GM18498 (cell line): ENCODE measurements around the gene GCH1.
"Not testable (repeated sequence)": the region's sequence is repeated elsewhere in the genome, so short reads cannot be mapped to it uniquely, and the experiment has no call there.

ENCODE experiments used
- ATAC-seq: cut with Tn5 transposase; IDR thresholded peaks from one replicate; pipeline ENCODE4 v1.9.1; 2021; ENCODE audit warnings: mild to moderate bottlenecking, moderate library complexity; ENCODE audit not compliant: unreplicated experiment

GCH1 gene

GRCh38 chr14:54902521-54903420 lies at the start of gene GCH1:
TSS of gene GCH1 (minus strand) at chr14:54902826. CDS start at chr14:54902663, 163 bp downstream.
- ATAC-seq: peak; percentile 85

DNA sequence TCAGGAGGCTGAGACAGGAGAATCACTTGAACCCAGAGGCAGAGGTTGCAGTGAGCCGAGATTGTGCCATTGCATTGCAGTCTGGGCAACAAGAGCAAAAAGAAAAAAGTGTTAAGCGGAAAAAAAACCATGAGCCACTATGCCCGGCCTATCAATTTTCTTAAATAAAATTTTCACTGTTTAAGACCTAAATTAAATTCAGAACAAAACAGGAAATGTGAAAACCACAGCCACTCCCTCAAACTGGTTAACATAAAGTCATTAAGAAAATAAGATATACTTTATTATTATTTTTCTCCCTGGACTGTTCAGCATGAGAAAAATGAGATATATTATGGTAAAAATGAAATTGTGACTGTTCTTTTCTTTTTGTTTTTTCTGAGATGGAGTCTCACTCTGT lies 44.6 kb upstream of the GCH1 start:
- ATAC-seq: no peak

GRCh38 chr14:54946500-54946899 lies 43.9 kb upstream of the GCH1 start:
- no peak for ATAC-seq

- ATAC-seq: no peak
Measured at GRCh38 chr14:54944737-54945391, 42.2 kb upstream of the GCH1 start.

- no peak for ATAC-seq
Measured at GRCh38 chr14:54942913-54943312, 40.3 kb upstream of the GCH1 start.

DNA sequence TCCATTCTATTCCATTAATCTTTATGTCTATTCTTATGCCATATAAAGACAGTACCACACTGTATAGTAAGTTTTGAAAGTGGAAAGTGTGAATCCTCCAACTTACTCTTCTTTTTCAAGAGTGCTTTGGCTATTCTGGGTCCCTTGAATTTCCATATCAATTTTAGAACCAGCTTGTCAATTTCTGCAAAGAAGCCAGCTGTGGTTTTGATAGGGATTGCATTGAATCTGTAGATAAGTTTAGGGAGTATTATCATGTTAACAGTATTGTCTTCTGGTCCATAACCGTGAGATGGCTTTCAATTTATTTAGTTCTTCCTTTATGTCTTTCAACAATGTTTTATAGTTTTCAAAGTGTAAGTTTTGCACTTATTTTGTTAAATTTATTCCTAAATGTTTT lies 34.2 kb upstream of the GCH1 start:
- no peak for ATAC-seq

DNA sequence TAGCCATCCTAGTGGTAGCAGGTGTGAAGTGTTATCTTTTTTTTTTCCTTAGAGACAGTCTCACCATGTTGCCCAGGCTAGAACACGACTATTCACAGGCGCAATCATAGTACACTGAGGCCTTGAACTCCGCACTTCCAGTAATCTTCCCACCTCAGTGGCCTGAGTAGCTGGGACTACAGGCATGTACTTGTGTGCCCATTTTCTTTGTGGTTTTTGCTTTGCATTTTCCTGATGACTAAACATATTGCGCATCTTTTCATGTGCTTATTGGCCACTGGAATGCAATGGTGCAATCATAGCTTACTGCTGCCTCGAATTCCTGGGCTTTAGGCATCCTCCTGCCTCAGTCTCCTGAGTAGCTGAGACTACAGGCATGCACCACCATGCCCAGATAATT lies 33.3 kb upstream of the GCH1 start:
- ATAC-seq: no peak

- ATAC-seq: no peak
Measured at GRCh38 chr14:54935100-54935499, 32.5 kb upstream of the GCH1 start.

DNA sequence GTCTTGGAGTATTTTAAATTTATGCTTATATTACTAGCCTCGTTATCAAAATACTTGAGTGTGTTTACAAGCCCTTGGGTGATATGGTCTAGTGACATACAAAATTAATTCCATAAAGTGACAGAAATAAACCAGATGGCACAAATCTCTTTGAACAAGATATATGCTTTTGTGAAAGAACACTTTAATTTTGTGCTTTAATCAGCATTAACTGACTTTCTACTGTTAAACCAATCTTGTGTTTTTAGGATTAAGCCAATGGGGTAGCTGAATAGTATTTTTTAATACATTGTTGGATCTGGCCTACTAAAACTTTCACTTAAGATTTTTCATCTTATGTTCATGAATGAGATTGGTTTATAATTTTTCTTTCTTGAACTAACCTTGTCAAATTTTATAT lies 30.4 kb upstream of the GCH1 start:
- no peak for ATAC-seq

- no peak for ATAC-seq
Measured at GRCh38 chr14:54931598-54932340, 29.1 kb upstream of the GCH1 start.

DNA sequence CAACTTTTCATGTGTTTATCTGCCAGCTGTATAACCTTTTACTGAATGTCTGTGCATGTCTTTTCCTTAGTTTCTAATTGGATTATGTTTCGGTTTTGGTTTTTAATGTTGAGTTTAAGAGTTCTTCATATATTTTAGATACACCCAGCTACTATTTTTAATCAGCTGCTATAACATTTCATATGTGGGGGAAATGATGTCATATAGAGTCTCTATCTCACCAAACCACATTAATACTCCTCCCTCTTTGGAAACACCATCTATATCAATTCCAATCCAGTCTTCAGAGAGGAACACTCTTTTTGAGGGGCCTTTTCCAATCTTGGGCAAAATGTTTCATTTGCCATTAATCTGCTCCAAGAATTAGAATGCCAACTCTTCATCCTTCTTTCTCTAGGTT lies 28.5 kb upstream of the GCH1 start:
- ATAC-seq: no peak

GRCh38 chr14:54929556-54929955 lies 26.9 kb upstream of the GCH1 start:
- ATAC-seq: no peak

- no peak for ATAC-seq
Measured at GRCh38 chr14:54928216-54928615, 25.6 kb upstream of the GCH1 start.

- no peak for ATAC-seq
Measured at GRCh38 chr14:54927551-54927950, 24.9 kb upstream of the GCH1 start.

- ATAC-seq: not testable (repeated sequence)
Measured at GRCh38 chr14:54926570-54926969, 23.9 kb upstream of the GCH1 start.

DNA sequence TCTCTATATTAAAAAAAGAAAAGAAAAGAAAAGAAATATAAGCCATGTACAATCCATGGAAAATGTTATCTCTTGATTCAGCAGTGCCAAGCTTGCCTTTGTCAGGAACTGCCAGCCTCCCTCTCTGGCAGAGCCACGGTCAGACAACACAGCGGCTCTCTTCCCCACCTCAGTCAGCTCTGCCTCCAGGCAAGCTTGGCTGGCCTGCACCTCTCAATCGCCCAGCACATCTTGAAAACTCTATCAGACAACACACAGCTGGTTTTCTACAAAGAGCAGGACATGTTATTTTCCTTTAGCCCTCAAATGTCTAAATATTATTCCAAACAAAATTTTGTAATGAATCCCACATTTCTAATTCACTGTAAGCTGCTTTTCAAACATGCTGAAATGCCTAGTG lies 20.0 kb upstream of the GCH1 start:
- no peak for ATAC-seq

DNA sequence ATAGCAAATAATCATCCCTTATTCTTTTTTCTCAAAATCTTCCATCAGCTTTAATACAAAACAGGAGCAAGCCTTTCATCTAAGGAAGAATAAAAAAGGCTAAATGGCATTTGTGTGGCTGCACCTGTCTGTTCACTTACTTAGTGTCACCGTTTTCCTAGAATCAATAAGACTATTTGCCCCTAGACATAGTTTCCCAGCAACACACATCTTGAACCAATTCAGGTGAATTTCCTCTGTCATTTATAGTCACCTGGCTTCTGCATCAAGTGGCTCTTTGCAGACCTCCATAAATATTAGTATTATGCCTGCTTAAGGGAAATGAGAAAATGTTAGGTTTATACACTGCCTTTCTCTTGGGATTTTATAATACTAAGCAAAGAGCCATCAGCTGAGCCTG lies 17.4 kb upstream of the GCH1 start:
- no peak for ATAC-seq

GRCh38 chr14:54919330-54919729 lies 16.7 kb upstream of the GCH1 start:
- no peak for ATAC-seq

- ATAC-seq: no peak
Measured at GRCh38 chr14:54918427-54918826, 15.8 kb upstream of the GCH1 start.

DNA sequence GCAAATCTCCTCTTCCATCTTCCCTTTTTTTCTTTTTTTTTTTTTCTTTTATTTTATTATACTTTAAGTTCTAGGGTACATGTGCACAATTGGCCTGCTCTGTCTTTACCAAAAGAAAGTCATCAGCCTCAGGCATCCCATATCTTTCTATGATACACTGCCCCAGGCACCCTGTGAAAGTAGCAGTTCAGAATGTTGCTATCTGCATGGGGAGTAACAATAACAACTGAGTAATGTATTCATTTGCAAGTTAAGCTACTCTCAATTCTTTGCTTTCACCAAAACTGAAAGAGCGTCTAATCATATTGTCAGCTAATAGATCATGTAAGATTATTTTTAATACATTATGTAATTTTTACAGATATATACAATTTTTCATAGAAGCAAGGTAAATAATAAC lies 13.5 kb upstream of the GCH1 start:
- no peak for ATAC-seq

GRCh38 chr14:54909817-54910558 lies 7.4 kb upstream of the GCH1 start:
- ATAC-seq: no peak
